ENCODE results near the gene RAB26. TPM values are rescaled to one million over a fixed set of nuclear protein-coding genes. Genes with fewer than 3 reads are reported as not detected.
A peak's percentile ranks its signal among the peaks of the same experiment; 100 is the strongest.
"Not testable (repeated sequence)": the region's sequence is repeated elsewhere in the genome, so short reads cannot be mapped to it uniquely, and the experiment has no call there.

Gene RAB26
- total RNA-seq, 2 experiments from 2014 or later = 0.26 to 0.31 TPM

DNA sequence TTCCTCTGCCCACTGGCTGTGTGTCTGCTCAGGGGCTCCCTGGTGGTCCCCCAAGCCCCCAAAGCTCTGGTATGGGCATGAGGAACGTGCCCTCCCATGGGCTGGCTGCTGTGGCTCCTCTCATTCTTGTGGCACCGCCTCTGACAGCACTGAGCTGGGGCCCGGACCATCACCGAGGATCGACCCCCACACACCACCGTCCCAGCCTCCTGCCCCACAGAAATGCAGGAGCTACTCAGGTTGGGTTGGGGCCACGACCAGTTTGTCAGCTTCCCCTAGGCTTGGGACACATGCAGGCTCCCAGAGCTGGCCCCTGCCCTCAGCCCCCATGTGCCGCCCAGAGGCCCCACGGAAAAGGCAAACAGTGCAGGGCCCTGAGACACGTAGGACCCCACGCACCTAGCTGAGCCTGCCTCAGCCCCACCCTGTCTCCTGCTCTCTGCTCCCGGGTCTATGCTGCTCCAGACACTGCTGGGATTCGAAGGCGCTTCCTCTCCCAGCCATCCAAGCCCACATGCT is 51.3 kb downstream of the RAB26 start:
- Mint-ChIP-seq H3K4me1 (ENCODE audit: low read depth) (peaks cover 7% of the 10 kb centered on the region), H3K36me3 (ENCODE audit: low read depth) (no peaks in the 10 kb centered on the region), H3K4me3 (no peak overlapping the region), H3K9me3 (ENCODE audit: insufficient read depth) (no peaks in the 10 kb centered on the region), H3K27me3 (ENCODE audit: low read depth) (peaks cover 42% of the 10 kb centered on the region), H3K27ac (no peak overlapping the region)
- CTCF ChIA-PET = no interaction called here
- DNase-seq = no peak
- POLR2A ChIA-PET = interaction anchor here (1.2 kb wide), 1 partner anchor 15 kb away, joined by 3 read pairs; the partner anchor contains the start of gene PGP
- no peak for ATAC-seq

DNA sequence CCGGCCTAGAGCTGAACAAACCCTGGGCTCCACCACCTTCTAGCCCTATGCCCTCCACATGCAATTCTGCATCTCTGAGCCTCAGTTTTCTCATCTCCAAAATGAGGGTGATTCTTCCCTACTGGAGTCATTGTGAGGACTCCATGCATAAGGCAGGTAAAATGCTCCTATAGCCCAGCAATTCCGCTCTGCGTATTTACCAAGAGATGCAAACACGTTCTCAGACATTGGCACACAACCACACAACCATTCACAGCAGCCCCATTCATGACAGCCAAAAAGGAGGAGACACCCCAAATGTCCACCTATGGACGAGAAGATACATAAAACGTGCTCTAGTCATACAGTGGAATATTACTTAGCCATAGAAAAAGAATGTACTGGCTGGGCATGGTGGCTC is 51.9 kb downstream of the RAB26 start:
- Mint-ChIP-seq H3K4me1 (ENCODE audit: low read depth) (peaks cover 7% of the 10 kb centered on the region), H3K4me3 (no peak overlapping the region), H3K9me3 (ENCODE audit: insufficient read depth) (no peaks in the 10 kb centered on the region), H3K27me3 (ENCODE audit: low read depth) (peaks cover 37% of the 10 kb centered on the region), H3K27ac (no peak overlapping the region), H3K36me3 (ENCODE audit: low read depth) (no peaks in the 10 kb centered on the region)
- POLR2A ChIA-PET = interaction anchor here (1.2 kb wide), 1 partner anchor 14 kb away, joined by 3 read pairs; the partner anchor contains the start of gene PGP
- DNase-seq (no peak), ATAC-seq (no peak)
- CTCF ChIA-PET = no interaction called here

DNA sequence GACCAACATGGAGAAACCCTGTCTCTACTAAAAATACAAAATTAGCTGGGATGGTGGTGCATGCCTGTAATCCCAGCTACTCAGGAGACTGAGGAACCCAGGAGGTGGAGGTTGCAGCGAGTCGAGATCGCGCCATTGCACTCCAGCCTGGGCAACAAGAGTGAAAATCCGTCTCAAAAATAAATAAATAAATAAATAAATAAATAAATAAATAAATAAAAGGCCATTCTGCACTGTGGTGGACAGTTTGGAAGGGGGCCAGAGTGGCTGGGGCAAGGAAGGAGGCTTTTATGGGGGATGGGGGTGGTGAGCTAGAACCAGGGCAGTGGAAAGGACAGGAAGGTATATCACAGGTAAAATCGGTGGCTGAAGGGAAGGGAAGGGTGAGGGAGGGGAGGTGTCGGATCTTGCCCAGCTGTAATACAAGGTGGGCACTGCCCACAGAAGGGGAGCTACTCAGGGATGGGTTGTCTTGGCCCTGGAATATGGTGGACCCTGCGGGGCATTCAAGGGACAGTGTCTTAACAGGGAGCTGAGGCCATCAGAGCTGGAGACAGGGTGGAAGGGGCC is 54.8 kb downstream of the RAB26 start:
- Mint-ChIP-seq H3K36me3 (ENCODE audit: low read depth) (peaks cover 15% of the 10 kb centered on the region), H3K27me3 (ENCODE audit: low read depth) (peaks cover 20% of the 10 kb centered on the region), H3K4me3 (peak overlapping the region; percentile 2), H3K4me1 (ENCODE audit: low read depth) (peaks cover 24% of the 10 kb centered on the region)
- not testable (repeated sequence) for ATAC-seq; H3K27ac Mint-ChIP-seq; H3K9me3 Mint-ChIP-seq (ENCODE audit: insufficient read depth); DNase-seq
- ChIA-PET CTCF (interaction anchor here (1.0 kb wide), 1 partner anchor 8 kb away, joined by 3 read pairs; no protein-coding TSS in a partner anchor), POLR2A (interaction anchor here (1.0 kb wide), 1 partner anchor 48 kb away, joined by 3 read pairs; the partner anchor contains the start of gene TRAF7)

Small RNA genes within 50 kb of the gene (microRNA-seq; reads per million reads assigned to microRNA genes)
- gene MIR3180-5 (not detected), gene MIR4516 (not detected), gene MIR6511B1 (not detected)

Other genes starting within 250 kb of the RAB26 start
- gene HS3ST6, start 230.2 kb upstream of the RAB26 start, total RNA-seq = not detected
- 10 to 100 TPM; 13.2 to 13.9 TPM for gene MSRB1, start 205.4 kb upstream of the RAB26 start, total RNA-seq
- gene RPL3L, start 193.9 kb upstream of the RAB26 start, total RNA-seq = under 1 TPM in 1 of 2 experiments, not detected in 1; 0.53 TPM
- gene NDUFB10, start 189.1 kb upstream of the RAB26 start, total RNA-seq = 100 to 1,000 TPM; 141 to 147 TPM
- gene RPS2, start 183.8 kb upstream of the RAB26 start, total RNA-seq = 1,000 to 10,000 TPM; 2,821 to 2,910 TPM
- not detected for gene RNF151, start 181.8 kb upstream of the RAB26 start, total RNA-seq
- 10 to 100 TPM; 37.6 to 37.9 TPM for gene TBL3, start 176.6 kb upstream of the RAB26 start, total RNA-seq
- not detected for gene NOXO1, start 167.2 kb upstream of the RAB26 start, total RNA-seq
- gene GFER, start 164.4 kb upstream of the RAB26 start, total RNA-seq = 10 to 100 TPM; 27.2 to 30.5 TPM
- gene SYNGR3, start 158.7 kb upstream of the RAB26 start, total RNA-seq = 1 to 10 TPM; 2.6 to 3.4 TPM
- 10 to 100 TPM; 75.1 to 75.9 TPM for gene ZNF598, start 138.8 kb upstream of the RAB26 start, total RNA-seq
- under 1 TPM in 1 of 2 experiments, not detected in 1; 0.73 TPM for gene NPW, start 128.8 kb upstream of the RAB26 start, total RNA-seq
- gene NHERF2, start 121.7 kb upstream of the RAB26 start, total RNA-seq = 1 to 10 TPM; 1.4 to 2.8 TPM
- 10 to 100 TPM; 29.9 to 35.3 TPM for gene NTHL1, start 100.8 kb upstream of the RAB26 start, total RNA-seq
- gene TSC2, start 100.6 kb upstream of the RAB26 start, total RNA-seq = 10 to 100 TPM; 87.9 to 97.4 TPM
- 10 to 100 TPM; 66.0 to 76.6 TPM for gene PKD1, start 12.7 kb upstream of the RAB26 start, total RNA-seq
- 10 to 100 TPM; 56.8 to 59.5 TPM for gene TRAF7, start 7.2 kb downstream of the RAB26 start, total RNA-seq
- gene CASKIN1, start 48.0 kb downstream of the RAB26 start, total RNA-seq = under 1 TPM; 0.05 to 0.63 TPM
- gene MLST8, start 56.8 kb downstream of the RAB26 start, total RNA-seq = 10 to 100 TPM; 34.5 to 37.8 TPM
- gene BRICD5, start 62.2 kb downstream of the RAB26 start, total RNA-seq = 10 to 100 TPM; 14.8 to 15.0 TPM
- 10 to 100 TPM; 28.5 to 29.0 TPM for gene PGP, start 66.2 kb downstream of the RAB26 start, total RNA-seq
- gene E4F1, start 75.0 kb downstream of the RAB26 start, total RNA-seq = 10 to 100 TPM; 33.8 to 34.3 TPM
- 1 to 10 TPM; 3.3 to 4.1 TPM for gene DNASE1L2, start 87.8 kb downstream of the RAB26 start, total RNA-seq
- gene ECI1, start 103.0 kb downstream of the RAB26 start, total RNA-seq = 10 to 100 TPM; 36.0 to 41.1 TPM
- 100 to 1,000 TPM; 260 to 268 TPM for gene RNPS1, start 119.5 kb downstream of the RAB26 start, total RNA-seq
- gene ABCA3, start 192.1 kb downstream of the RAB26 start, total RNA-seq = 1 to 10 TPM; 6.3 to 6.8 TPM

Data from activated CD8-positive, alpha-beta T cell treated with anti-CD3 and anti-CD28 coated beads, Interleukin-2, amount 10 ng/mL, durations not matched to agents 7 days and 5 days (primary cell).